ENCODE data around the gene CNTNAP5. TPM values are rescaled to one million over a fixed set of nuclear protein-coding genes. Genes with fewer than 3 reads are reported as not detected.

The CNTNAP5 gene
- total RNA-seq, 1 experiment from 2014 or later: not detected

GRCh38 chr2:124120246-124120645 lies 95.2 kb downstream of the CNTNAP5 start:
- CTCF ChIA-PET: no interaction called here
- POLR2A ChIA-PET: no interaction called here
- no peaks in the 10 kb centered on the region for H3K4me1 ChIP-seq (ENCODE audit: control insufficient read depth, insufficient read depth, low read length)
- H3K9me3 ChIP-seq (ENCODE audit: control insufficient read depth, insufficient read depth, low read depth, low read length): no peaks in the 10 kb centered on the region
- no peak overlapping the region for H3K27ac ChIP-seq (ENCODE audit: low read length)
- H3K36me3 ChIP-seq (ENCODE audit: control insufficient read depth, insufficient read depth, low read length): no peaks in the 10 kb centered on the region
- intact Hi-C loops (cut with micrococcal nuclease; ENCODE audit: unreplicated experiment) (no loop called here), in situ Hi-C loops (cut with HindIII; ENCODE audit: low pct_unique_long_range_greater_than_20kb, low sequenced_read_pairs) (no loop called here)
- no peak for ATAC-seq
- no peak for DNase-seq (ENCODE audit: low read depth, low spot score)
- H3K4me3 ChIP-seq (ENCODE audit: low read depth in 2 of 2, low read length in 2 of 2): no peak overlapping the region
- TF ChIP-seq TCF7L2 (IDR thresholded peaks at IDR 0.05; ENCODE audit: low read depth, low read length) (no peak), REST (IDR thresholded peaks at IDR 0.05; ENCODE audit: insufficient read depth in 1 of 2, low read depth in 2 of 2, low read length in 1 of 2) (no peak), CTCF (IDR thresholded peaks at IDR 0.05) (no peak), SIN3A (IDR thresholded peaks at IDR 0.05; ENCODE audit: borderline replicate concordance, insufficient read depth, low read depth, low read length) (no peak), POLR2AphosphoS5 (IDR thresholded peaks at IDR 0.05; ENCODE audit: low read depth, low read length) (no peak)
- H3K27me3 ChIP-seq (ENCODE audit: control insufficient read depth, insufficient read depth, low read length): no peaks in the 10 kb centered on the region
- BruUV-seq (replicated peaks): no TSS peak

DNA sequence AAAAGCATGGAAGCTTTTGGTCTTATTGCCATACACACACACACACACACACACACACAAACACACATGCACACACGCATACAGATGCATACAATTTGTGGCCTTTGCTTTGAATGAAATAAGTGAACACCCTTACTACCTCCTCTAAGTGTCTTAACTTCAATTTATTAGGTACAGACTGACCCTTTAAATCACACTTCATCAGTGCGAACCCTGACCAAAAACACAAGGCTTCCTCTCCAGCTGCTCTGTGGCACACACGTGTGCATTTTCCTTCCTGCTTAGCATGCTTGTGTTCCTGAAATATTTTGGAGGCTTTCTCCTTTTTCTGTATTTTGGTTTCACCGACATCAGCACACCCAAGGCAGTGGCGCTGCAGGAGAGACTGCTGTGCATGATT lies 96.0 kb downstream of the CNTNAP5 start:
- ATAC-seq: no peak
- ChIA-PET CTCF (no interaction called here), POLR2A (no interaction called here)
- intact Hi-C loops (cut with micrococcal nuclease; ENCODE audit: unreplicated experiment): no loop called here
- TF ChIP-seq CTCF (IDR thresholded peaks at IDR 0.05): no peak
- no peak for TF ChIP-seq POLR2AphosphoS5 (IDR thresholded peaks at IDR 0.05; ENCODE audit: low read depth, low read length)
- no peak for TF ChIP-seq SIN3A (IDR thresholded peaks at IDR 0.05; ENCODE audit: borderline replicate concordance, insufficient read depth, low read depth, low read length)
- no peak for TF ChIP-seq TCF7L2 (IDR thresholded peaks at IDR 0.05; ENCODE audit: low read depth, low read length)
- no peak for TF ChIP-seq REST (IDR thresholded peaks at IDR 0.05; ENCODE audit: insufficient read depth in 1 of 2, low read depth in 2 of 2, low read length in 1 of 2)
- Histone ChIP-seq H3K4me1 (ENCODE audit: control insufficient read depth, insufficient read depth, low read length) (no peaks in the 10 kb centered on the region), H3K36me3 (ENCODE audit: control insufficient read depth, insufficient read depth, low read length) (no peaks in the 10 kb centered on the region), H3K27me3 (ENCODE audit: control insufficient read depth, insufficient read depth, low read length) (no peaks in the 10 kb centered on the region), H3K4me3 (ENCODE audit: low read depth in 2 of 2, low read length in 2 of 2) (no peak overlapping the region), H3K27ac (ENCODE audit: low read length) (no peak overlapping the region), H3K9me3 (ENCODE audit: control insufficient read depth, insufficient read depth, low read depth, low read length) (no peaks in the 10 kb centered on the region)
- BruUV-seq (replicated peaks): no TSS peak
- no peak for DNase-seq (ENCODE audit: low read depth, low spot score)
- in situ Hi-C loops (cut with HindIII; ENCODE audit: low pct_unique_long_range_greater_than_20kb, low sequenced_read_pairs): no loop called here
